OCI-LY7 (cell line): ENCODE results near the gene COL4A2. TPM values are rescaled to one million over a fixed set of nuclear protein-coding genes. Genes with fewer than 3 reads are reported as not detected.

Experiments used
- BruUV-seq: library from RNA; stranded (reverse); fragments of 400-500 nt; replicated peaks from 2 replicates; lab custom pipeline; 2021; lab: Mats Ljungman, UMichigan
- CTCF ChIA-PET: fragments of 300-600 bp; sonication (Branson Sonifier 250); formaldehyde crosslinking; loops from one replicate; lab custom pipeline; 2022; ENCODE audit warnings: antibody characterized with exemption; ENCODE audit not compliant: unreplicated experiment; lab: Charles Lee
- POLR2A ChIA-PET: fragments of 300-600 bp; sonication (Branson Sonifier 250); formaldehyde crosslinking; loops from one replicate; lab custom pipeline; 2022; ENCODE audit warnings: antibody characterized with exemption; lab: Charles Lee
- DNase-seq: peaks from one replicate; pipeline ENCODE4 v3.0.0-alpha.2; 2015; ENCODE audit warnings: low spot score
- H2AFZ ChIP-seq: fragments of 200-600 bp; sonication (generic), shearing (Covaris generic); 2 replicates; pipeline ENCODE4 v1.6.1; 2014; ENCODE audit warnings: mild to moderate bottlenecking, antibody characterized with exemption, low read length, moderate library complexity
- H3K27ac ChIP-seq: fragments of 200-600 bp; sonication (generic); 2 replicates; pipeline ENCODE4 v1.5.1; 2014; ENCODE audit warnings: mixed run types, low read depth, mild to moderate bottlenecking, moderate library complexity, low read length, inconsistent platforms; ENCODE audit not compliant: poor library complexity, severe bottlenecking
- H3K36me3 ChIP-seq: fragments of 200-600 bp; sonication (generic); 2 replicates; pipeline ENCODE4 v1.6.1; 2014; ENCODE audit warnings: mild to moderate bottlenecking, antibody characterized with exemption, low read length, moderate library complexity, mixed read lengths; ENCODE audit not compliant: insufficient read depth
- H3K4me1 ChIP-seq: fragments of 200-600 bp; sonication (generic); 2 replicates; pipeline ENCODE4 v1.5.1; 2014; ENCODE audit warnings: mild to moderate bottlenecking, low read length; ENCODE audit not compliant: insufficient read depth, poor library complexity, severe bottlenecking
- H3K4me2 ChIP-seq: fragments of 200-600 bp; sonication (generic); 2 replicates; pipeline ENCODE4 v1.6.1; 2014; ENCODE audit warnings: mild to moderate bottlenecking, low read length
- H3K4me3 ChIP-seq: fragments of 200-600 bp; sonication (generic); 2 replicates; pipeline ENCODE4 v1.5.1; 2014; ENCODE audit warnings: mild to moderate bottlenecking, low read depth, low read length; ENCODE audit not compliant: poor library complexity, severe bottlenecking
- H3K79me2 ChIP-seq: fragments of 200-600 bp; sonication (generic); 2 replicates; pipeline ENCODE4 v1.6.1; 2016; ENCODE audit warnings: low read depth, mild to moderate bottlenecking, low read length, moderate library complexity, mixed read lengths; ENCODE audit not compliant: insufficient read depth
- H3K9me2 ChIP-seq: fragments of 200-600 bp; sonication (generic); 2 replicates; pipeline ENCODE4 v1.6.1; 2016; ENCODE audit warnings: mild to moderate bottlenecking, low read length, mixed read lengths; ENCODE audit not compliant: insufficient read depth
- H3K9me3 ChIP-seq: fragments of 200-600 bp; sonication (generic); 2 replicates; pipeline ENCODE4 v1.6.1; 2014; ENCODE audit warnings: mild to moderate bottlenecking, mixed run types, low read length, mixed read lengths
- H4K20me1 ChIP-seq: fragments of 200-600 bp; sonication (generic); 2 replicates; pipeline ENCODE4 v1.6.1; 2014; ENCODE audit warnings: mild to moderate bottlenecking, antibody characterized with exemption, low read length, moderate library complexity, mixed read lengths; ENCODE audit not compliant: insufficient read depth
- EZH2phosphoT487 ChIP-seq: fragments of 200-600 bp; sonication (generic); IDR thresholded peaks from 2 replicates; pipeline ENCODE4 v1.6.1; 2018; ENCODE audit warnings: low read depth, borderline replicate concordance, mild to moderate bottlenecking, mixed run types, antibody characterized with exemption, low read length, moderate library complexity, mixed read lengths
- intact Hi-C: fragments of 100-400 bp; cut with micrococcal nuclease; formaldehyde crosslinking; loops from one replicate; pipeline ENCODE4 v1.10.0; 2022; ENCODE audit not compliant: unreplicated experiment
- total RNA-seq, 2 experiments: library from RNA; depleted of rRNA in 1 of 2; stranded (reverse); fragments of >200 nt in 1 of 2; shearing (Covaris generic) in 1 of 2; gene quantifications; 2 replicates each; pipeline ENCODE4 v1.2.3, GENCODE V29; 2014 to 2022
- TF ChIP-seq, protein P1 (sequence below): fragments of 200-600 bp; sonication (generic); conservative IDR thresholded peaks from 2 replicates; pipeline ENCODE4 v1.5.1; 2014; ENCODE audit warnings: mild to moderate bottlenecking, antibody characterized with exemption, low read length, moderate library complexity, mixed read lengths

COL4A2 gene
- total RNA-seq, 2 experiments from 2014 or later, result 0.34 TPM; not detected in 1

DNA sequence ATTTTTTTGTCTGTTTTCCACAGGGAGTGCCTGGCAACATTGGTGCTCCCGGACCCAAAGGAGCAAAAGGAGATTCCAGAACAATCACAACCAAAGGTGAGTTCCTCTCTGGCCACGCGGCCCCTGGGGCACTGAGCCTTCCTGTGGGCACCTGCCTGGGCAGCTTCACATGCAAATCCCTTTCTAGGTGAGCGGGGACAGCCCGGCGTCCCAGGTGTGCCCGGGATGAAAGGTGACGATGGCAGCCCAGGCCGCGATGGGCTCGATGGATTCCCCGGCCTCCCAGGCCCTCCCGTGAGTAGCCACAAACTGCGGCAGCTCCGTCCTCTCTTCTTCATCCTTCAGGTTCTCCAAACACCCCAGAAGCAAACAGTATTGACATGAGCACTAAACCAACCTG lies 155.0 kb downstream of the COL4A2 start:
- POLR2A ChIA-PET, result no interaction called here
- intact Hi-C loops, result no loop called here

DNA sequence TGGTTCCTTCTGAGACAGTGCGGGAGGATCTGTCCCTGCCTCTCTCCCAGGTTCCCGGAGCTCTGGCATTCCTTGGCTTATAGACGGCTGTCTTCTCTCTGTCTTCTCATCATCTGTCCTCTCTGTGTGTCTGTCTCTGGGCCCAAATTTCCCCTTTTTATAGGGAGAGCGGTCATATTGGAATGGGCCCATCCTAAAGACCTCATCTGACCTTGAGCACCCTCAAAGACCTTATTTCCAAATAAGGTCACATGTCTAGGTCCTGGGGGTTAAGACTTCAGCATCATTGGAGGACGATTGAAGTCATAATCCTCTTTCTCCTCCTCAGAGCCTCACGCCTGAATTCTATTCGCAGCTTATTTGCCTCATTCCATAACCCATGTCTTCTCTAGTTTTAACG lies 156.1 kb downstream of the COL4A2 start:
- Histone ChIP-seq H3K4me2 (no peak overlapping the region), H3K79me2 (no peaks in the 10 kb centered on the region), H3K4me3 (no peak overlapping the region), H3K36me3 (no peaks in the 10 kb centered on the region), H3K9me2 (no peaks in the 10 kb centered on the region), H3K4me1 (peaks cover 7% of the 10 kb centered on the region), H3K27ac (no peak overlapping the region), H3K9me3 (no peaks in the 10 kb centered on the region), H2AFZ (no peak overlapping the region), H4K20me1 (no peaks in the 10 kb centered on the region)
- CTCF ChIA-PET, result no interaction called here
- no TSS peak for BruUV-seq
- TF ChIP-seq, protein P1, sequence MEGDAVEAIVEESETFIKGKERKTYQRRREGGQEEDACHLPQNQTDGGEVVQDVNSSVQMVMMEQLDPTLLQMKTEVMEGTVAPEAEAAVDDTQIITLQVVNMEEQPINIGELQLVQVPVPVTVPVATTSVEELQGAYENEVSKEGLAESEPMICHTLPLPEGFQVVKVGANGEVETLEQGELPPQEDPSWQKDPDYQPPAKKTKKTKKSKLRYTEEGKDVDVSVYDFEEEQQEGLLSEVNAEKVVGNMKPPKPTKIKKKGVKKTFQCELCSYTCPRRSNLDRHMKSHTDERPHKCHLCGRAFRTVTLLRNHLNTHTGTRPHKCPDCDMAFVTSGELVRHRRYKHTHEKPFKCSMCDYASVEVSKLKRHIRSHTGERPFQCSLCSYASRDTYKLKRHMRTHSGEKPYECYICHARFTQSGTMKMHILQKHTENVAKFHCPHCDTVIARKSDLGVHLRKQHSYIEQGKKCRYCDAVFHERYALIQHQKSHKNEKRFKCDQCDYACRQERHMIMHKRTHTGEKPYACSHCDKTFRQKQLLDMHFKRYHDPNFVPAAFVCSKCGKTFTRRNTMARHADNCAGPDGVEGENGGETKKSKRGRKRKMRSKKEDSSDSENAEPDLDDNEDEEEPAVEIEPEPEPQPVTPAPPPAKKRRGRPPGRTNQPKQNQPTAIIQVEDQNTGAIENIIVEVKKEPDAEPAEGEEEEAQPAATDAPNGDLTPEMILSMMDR, result no peak
- TF ChIP-seq EZH2phosphoT487, result no peak
- POLR2A ChIA-PET, result no interaction called here
- no peak for DNase-seq
- intact Hi-C loops, result no loop called here

More for the DNA sequence above, 155.0 kb downstream of the COL4A2 start:
- TF ChIP-seq EZH2phosphoT487, result no peak
- TF ChIP-seq, protein P1, result no peak
- no TSS peak for BruUV-seq
- H3K9me2 ChIP-seq, result no peaks in the 10 kb centered on the region
- no peak overlapping the region for H3K4me3 ChIP-seq
- no peaks in the 10 kb centered on the region for H3K9me3 ChIP-seq
- H3K27ac ChIP-seq, result no peak overlapping the region
- no peaks in the 10 kb centered on the region for H4K20me1 ChIP-seq
- H2AFZ ChIP-seq, result no peak overlapping the region
- H3K4me2 ChIP-seq, result no peak overlapping the region
- CTCF ChIA-PET, result no interaction called here
- H3K4me1 ChIP-seq, result peaks cover 7% of the 10 kb centered on the region
- no peak for DNase-seq
- H3K79me2 ChIP-seq, result no peaks in the 10 kb centered on the region
- no peaks in the 10 kb centered on the region for H3K36me3 ChIP-seq

DNA sequence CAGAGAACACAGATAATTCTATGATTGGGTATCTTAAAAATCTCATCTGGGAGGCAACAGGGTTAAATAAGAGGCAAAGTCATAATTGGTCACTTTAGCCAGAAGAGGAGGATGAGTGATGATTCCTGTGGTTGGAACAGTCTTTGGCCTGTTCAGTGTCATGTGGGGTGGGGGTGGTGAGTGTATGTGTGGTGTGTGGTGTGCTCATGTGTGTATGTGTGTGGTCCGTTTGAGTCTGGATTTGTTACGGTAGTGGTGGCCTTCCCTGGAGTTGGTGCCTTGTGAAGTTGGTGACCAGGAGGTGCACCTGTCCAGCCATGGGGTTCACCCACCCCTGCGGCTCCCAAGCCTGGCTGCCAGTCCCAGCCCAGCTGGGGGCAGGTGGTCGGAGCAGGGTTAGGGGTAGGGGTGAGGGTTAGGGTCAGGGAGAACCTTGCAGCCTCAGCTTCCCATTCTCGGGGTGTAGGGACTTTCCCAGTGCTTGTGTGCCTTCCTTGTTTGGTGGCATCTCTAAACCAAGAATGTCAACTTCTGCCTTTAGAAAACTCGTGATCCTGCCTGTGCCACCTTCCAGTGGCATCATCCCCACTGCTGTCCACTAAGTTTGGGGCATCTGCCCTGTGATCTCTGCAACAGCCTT lies 156.9 kb downstream of the COL4A2 start:
- ChIA-PET POLR2A (no interaction called here), CTCF (no interaction called here)
- H3K27ac ChIP-seq, result no peak overlapping the region
- no peaks in the 10 kb centered on the region for H3K36me3 ChIP-seq
- H3K9me2 ChIP-seq, result no peaks in the 10 kb centered on the region
- no peaks in the 10 kb centered on the region for H4K20me1 ChIP-seq
- H3K9me3 ChIP-seq, result no peaks in the 10 kb centered on the region
- H3K4me2 ChIP-seq, result no peak overlapping the region
- peaks cover 5% of the 10 kb centered on the region for H3K4me1 ChIP-seq
- H2AFZ ChIP-seq, result no peak overlapping the region
- H3K79me2 ChIP-seq, result no peaks in the 10 kb centered on the region
- no TSS peak for BruUV-seq
- intact Hi-C loops, result no loop called here
- no peak overlapping the region for H3K4me3 ChIP-seq
- no peak for TF ChIP-seq EZH2phosphoT487
- TF ChIP-seq, protein P1, result no peak
- DNase-seq, result no peak
